GM21360 (cell line): Measurements from ENCODE around the gene RGCC.

Source experiments
- ATAC-seq: cut with Tn5 transposase; IDR thresholded peaks from one replicate; pipeline ENCODE4 v1.9.1; 2021; ENCODE audit warnings: mild to moderate bottlenecking, moderate library complexity; ENCODE audit not compliant: unreplicated experiment

The RGCC gene

GRCh38 chr13:41514853-41515395, 57.6 kb downstream of the RGCC start:
- ATAC-seq, result no peak

GRCh38 chr13:41515491-41516139, 58.3 kb downstream of the RGCC start:
- no peak for ATAC-seq

- ATAC-seq, result no peak
Measured at GRCh38 chr13:41516166-41516565, 58.8 kb downstream of the RGCC start.

GRCh38 chr13:41516760-41517159, 59.4 kb downstream of the RGCC start:
- ATAC-seq, result no peak

- ATAC-seq, result no peak
Measured at GRCh38 chr13:41520016-41520659, 62.8 kb downstream of the RGCC start.
